Measurements from ENCODE around the gene B3GALT6. TPM values are rescaled to one million over a fixed set of nuclear protein-coding genes. Genes with fewer than 3 reads are reported as not detected.
"Not testable (repeated sequence)": the region's sequence is repeated elsewhere in the genome, so short reads cannot be mapped to it uniquely, and the experiment has no call there.

B3GALT6 gene
- total and polyA plus RNA-seq, 11 donors: 6.7 to 21.4 (median 11.2) TPM

GRCh38 chr1:1191734-1192133, 40.3 kb upstream of the B3GALT6 start:
- Histone ChIP-seq H3K4me3 (no peak overlapping the region), H3K27ac (no peak overlapping the region), H3K9me3 (peaks cover 0 to 20% (median 0%) of the 10 kb centered on the region in 12 donors), H3K36me3 (no peaks in the 10 kb centered on the region), H3K4me1 (no peaks in the 10 kb centered on the region), H3K27me3 (no peaks in the 10 kb centered on the region)
- WGBS, 4 donors: 76 to 89% (median 84%) methylated on average over 11 of the region's 11 CpGs
- no peak for TF ChIP-seq POLR2A (IDR thresholded peaks at IDR 0.05)
- no peak for TF ChIP-seq CTCF (IDR thresholded peaks at IDR 0.05)
- intact Hi-C loops (cut with DNase I): no loop called here
- ATAC-seq: no peak
- DNase-seq: peak in 2 of 5 donors; percentile 5 to 28

GRCh38 chr1:1194723-1195122, 37.3 kb upstream of the B3GALT6 start:
- no peak overlapping the region for H3K4me3 ChIP-seq
- TF ChIP-seq CTCF (IDR thresholded peaks at IDR 0.05): no peak
- ATAC-seq: no peak
- intact Hi-C loops (cut with DNase I): loop anchor here in 1 of 10 donors (5.0 kb wide), 1 partner anchor 37 kb away; no protein-coding TSS in a partner anchor
- 63 to 89% (median 78%) methylated on average over 3 of the region's 3 CpGs for WGBS, 4 donors
- no peaks in the 10 kb centered on the region for H3K27me3 ChIP-seq
- H3K27ac ChIP-seq: no peak overlapping the region
- H3K9me3 ChIP-seq: peaks cover 0 to 17% (median 0%) of the 10 kb centered on the region in 12 donors
- H3K36me3 ChIP-seq: no peaks in the 10 kb centered on the region
- no peaks in the 10 kb centered on the region for H3K4me1 ChIP-seq
- DNase-seq: no peak

- peak in 1 of 5 donors; percentile 3 for DNase-seq
- H3K27me3 ChIP-seq, H3K27ac ChIP-seq, H3K4me1 ChIP-seq, H3K4me3 ChIP-seq, H3K36me3 ChIP-seq, ATAC-seq: not testable (repeated sequence)
- 81 to 96% (median 92%) methylated on average over 6 of the region's 6 CpGs for WGBS, 4 donors
- intact Hi-C loops (cut with DNase I): loop anchor here in 1 of 10 donors (5.0 kb wide), 1 partner anchor 38 kb away; no protein-coding TSS in a partner anchor
- H3K9me3 ChIP-seq: peaks cover 0 to 17% (median 0%) of the 10 kb centered on the region in 12 donors
Observed at GRCh38 chr1:1195726-1196125, 36.3 kb upstream of the B3GALT6 start.

- WGBS, 4 donors: 69 to 85% (median 77%) methylated on average over 11 to 13 of the region's 13 CpGs
- ATAC-seq (no peak), DNase-seq (peak in 4 of 5 donors; percentile 5 to 54 (median 14))
- Histone ChIP-seq H3K4me1 (peaks cover 0 to 13% (median 8%) of the 10 kb centered on the region in 12 donors), H3K27ac (no peak overlapping the region), H3K27me3 (peaks cover 0 to 15% (median 5%) of the 10 kb centered on the region in 9 donors), H3K4me3 (no peak overlapping the region), H3K9me3 (peaks cover 0 to 17% (median 0%) of the 10 kb centered on the region in 12 donors), H3K36me3 (no peaks in the 10 kb centered on the region)
- intact Hi-C loops (cut with DNase I): loop anchor here in 1 of 10 donors (5.0 kb wide), 1 partner anchor 39 kb away; no protein-coding TSS in a partner anchor
- TF ChIP-seq POLR2A (IDR thresholded peaks at IDR 0.05) (no peak), CTCF (IDR thresholded peaks at IDR 0.05) (no peak)
Observed at GRCh38 chr1:1196431-1197187, 35.4 kb upstream of the B3GALT6 start.
